Measurements from ENCODE around the gene RAB37.

- TF ChIP-seq EZH2 (IDR thresholded peaks at IDR 0.05; ENCODE audit: borderline replicate concordance, insufficient read depth, low read depth, low read length, poor library complexity, severe bottlenecking), result no peak
- no peak for TF ChIP-seq CTCF (IDR thresholded peaks at IDR 0.05)
These were observed 7.3 kb downstream of the RAB37 start for GRCh38 chr17:74744349-74744713.
